CD14-positive monocyte (primary cell): ENCODE data around the gene CEP131. TPM values are rescaled to one million over a fixed set of nuclear protein-coding genes. Genes with fewer than 3 reads are reported as not detected.

Experiments
- DNase-seq, 3 donors: peaks; one replicate each; pipeline ENCODE4 v3.0.0-alpha.2; 2011 to 2022
- H2AFZ ChIP-seq: 2 replicates; pipeline ENCODE4 v1.6.0; 2012; ENCODE audit warnings: mild to moderate bottlenecking, low read depth, low read length, inconsistent platforms; ENCODE audit not compliant: insufficient read depth, poor library complexity, severe bottlenecking
- H3K27ac ChIP-seq, 2 donors: 1 replicate in 1 of 2; 2 replicates in 1 of 2; pipeline ENCODE4 v1.5.1; 2012 to 2013; ENCODE audit warnings: low read length in 2 of 2, control low read depth in 1 of 2, inconsistent platforms in 1 of 2, low read depth in 1 of 2, mild to moderate bottlenecking in 1 of 2
- H3K27me3 ChIP-seq, 2 donors: one replicate each; pipeline versions ENCODE4 v1.6.0 to v1.6.1; 2011 to 2013; ENCODE audit warnings: low read length in 2 of 2; ENCODE audit not compliant: control insufficient read depth in 2 of 2, insufficient read depth in 2 of 2
- H3K36me3 ChIP-seq, 2 donors: replicated peaks in 1 of 2; 1 replicate in 1 of 2; 2 replicates in 1 of 2; pipeline versions ENCODE4 v1.5.1 to v1.6.1; 2012 to 2013; ENCODE audit warnings: low read length in 2 of 2, control low read depth in 1 of 2, inconsistent platforms in 1 of 2, mild to moderate bottlenecking in 1 of 2; ENCODE audit not compliant: insufficient read depth in 2 of 2, control insufficient read depth in 1 of 2
- H3K4me1 ChIP-seq, 2 donors: 1 replicate in 1 of 2; 2 replicates in 1 of 2; pipeline versions ENCODE4 v1.5.1 to v1.6.1; 2012 to 2013; ENCODE audit warnings: low read length in 2 of 2, control low read depth in 1 of 2, inconsistent platforms in 1 of 2, mild to moderate bottlenecking in 1 of 2, moderate library complexity in 1 of 2; ENCODE audit not compliant: insufficient read depth in 2 of 2, control insufficient read depth in 1 of 2
- H3K4me2 ChIP-seq: replicated peaks from 2 replicates; pipeline ENCODE3; 2012; ENCODE audit warnings: low read length, moderate library complexity, mild to moderate bottlenecking; ENCODE audit not compliant: poor library complexity, severe bottlenecking; ENCODE audit errors: extremely low read depth
- H3K4me3 ChIP-seq, 3 experiments: fragments of 200-600 bp in 1 of 3; sonication (generic) in 1 of 3; replicated peaks in 1 of 3; 1 replicate in 2 of 3; 2 replicates in 1 of 3; pipeline ENCODE4 v1.5.1; 2011 to 2013; ENCODE audit warnings: low read length in 3 of 3, mild to moderate bottlenecking in 3 of 3, control low read depth in 2 of 3, low read depth in 2 of 3, inconsistent platforms in 1 of 3, moderate library complexity in 1 of 3
- H3K79me2 ChIP-seq: 2 replicates; pipeline ENCODE4 v1.6.0; 2012; ENCODE audit warnings: mild to moderate bottlenecking, control low read depth, inconsistent platforms, low read length, moderate library complexity; ENCODE audit not compliant: insufficient read depth
- H3K9ac ChIP-seq: 2 replicates; pipeline ENCODE4 v1.6.0; 2017; ENCODE audit warnings: low read length, mild to moderate bottlenecking; ENCODE audit not compliant: insufficient read depth, poor library complexity, severe bottlenecking
- H3K9me3 ChIP-seq, 2 donors: replicated peaks in 1 of 2; 1 replicate in 1 of 2; 2 replicates in 1 of 2; pipeline versions ENCODE4 v1.5.1 to v1.6.1; 2012 to 2013; ENCODE audit warnings: low read length in 2 of 2, control low read depth in 1 of 2; ENCODE audit not compliant: control insufficient read depth in 1 of 2, insufficient read depth in 1 of 2
- H4K20me1 ChIP-seq: 2 replicates; pipeline ENCODE4 v1.6.0; 2012; ENCODE audit warnings: mild to moderate bottlenecking, low read length, control low read depth, moderate library complexity; ENCODE audit not compliant: insufficient read depth
- H3K27ac Mint-ChIP-seq, 7 donors: one replicate each; pipeline ENCODE4 v1.8.0; 2020; ENCODE audit warnings: mild to moderate bottlenecking in 7 of 7, mixed read lengths in 7 of 7, moderate library complexity in 6 of 7, inconsistent platforms in 2 of 7
- H3K27me3 Mint-ChIP-seq, 3 donors: one replicate each; pipeline ENCODE4 v1.8.0; 2021 to 2022; ENCODE audit warnings: low read depth in 3 of 3, mild to moderate bottlenecking in 3 of 3, mixed read lengths in 3 of 3, moderate library complexity in 3 of 3, inconsistent platforms in 1 of 3
- H3K36me3 Mint-ChIP-seq, 2 donors: one replicate each; pipeline ENCODE4 v1.8.0; 2020; ENCODE audit warnings: mixed read lengths in 2 of 2, inconsistent platforms in 1 of 2, mild to moderate bottlenecking in 1 of 2
- H3K4me1 Mint-ChIP-seq: one replicate; pipeline ENCODE4 v1.8.0; 2020; ENCODE audit warnings: mild to moderate bottlenecking, mixed read lengths
- H3K4me3 Mint-ChIP-seq, 2 donors: one replicate each; pipeline ENCODE4 v1.8.0; 2020; ENCODE audit warnings: mild to moderate bottlenecking in 2 of 2, mixed read lengths in 2 of 2, moderate library complexity in 1 of 2
- H3K9me3 Mint-ChIP-seq, 7 donors: one replicate each; pipeline ENCODE4 v1.8.0; 2020 to 2022; ENCODE audit warnings: mixed read lengths in 7 of 7, mild to moderate bottlenecking in 6 of 7, moderate library complexity in 6 of 7, inconsistent platforms in 2 of 7
- CTCF ChIP-seq: fragments of 200-600 bp; IDR thresholded peaks from one replicate; pipeline ENCODE4 v1.8.0; 2022; ENCODE audit warnings: antibody characterized with exemption, mild to moderate bottlenecking
- WGBS: methylation state at CpG from one replicate; pipeline ENCODE4 v1.1.5; 2013; ENCODE audit warnings: missing lambda C conversion rate; ENCODE audit not compliant: insufficient coverage; 5-methylcytosine and 5-hydroxymethylcytosine counted together
- intact Hi-C, 2 donors: fragments of 100-400 bp; cut with micrococcal nuclease; formaldehyde crosslinking; loops; one replicate each; pipeline versions ENCODE4 v1.15.0 to v1.15.1; 2023
- polyA plus RNA-seq, 3 donors: library from polyadenylated mRNA; depleted of rRNA in 1 of 3; unstranded in 2 of 3; stranded (reverse) in 1 of 3; fragments of 300-500 nt in 2 of 3; fragments of >200 nt in 1 of 3; fragmentation: Illumina TruSeq in 2 of 3; gene quantifications; 1 replicate in 2 of 3; 2 replicates in 1 of 3; pipeline ENCODE4 v1.2.3, GENCODE V29; 2012 to 2021

Gene CEP131
- polyA plus RNA-seq, 3 donors, result 0.69 to 9.7 (median 1.0) TPM

- H4K20me1 ChIP-seq, result peaks cover 87% of the 10 kb centered on the region
- H3K27me3 ChIP-seq, result no peaks in the 10 kb centered on the region
- no peak overlapping the region for H3K4me3 ChIP-seq
- no peak overlapping the region for H3K4me2 ChIP-seq
- Mint-ChIP-seq H3K4me1 (peaks cover 21% of the 10 kb centered on the region), H3K27me3 (peaks cover 0 to 2% (median 0%) of the 10 kb centered on the region in 3 donors), H3K36me3 (peaks cover 58 to 77% of the 10 kb centered on the region in 2 donors), H3K4me3 (no peak overlapping the region), H3K9me3 (peaks cover 0 to 2% (median 0%) of the 10 kb centered on the region in 7 donors), H3K27ac (peak overlapping the region in 1 of 7 donors; percentile 35)
- no peak for DNase-seq
- H2AFZ ChIP-seq, result no peak overlapping the region
- intact Hi-C loops, result loop anchor here in 1 of 2 donors (5.0 kb wide), 1 partner anchor 278 kb away; no protein-coding TSS in a partner anchor
- peaks cover 70 to 81% of the 10 kb centered on the region in 2 donors for H3K36me3 ChIP-seq
- WGBS, result 96% methylated on average over 21 of the region's 23 CpGs
- H3K4me1 ChIP-seq, result peaks cover 18 to 22% of the 10 kb centered on the region in 2 donors
- no peak overlapping the region for H3K9ac ChIP-seq
- no peak overlapping the region for H3K27ac ChIP-seq
- H3K79me2 ChIP-seq, result peaks cover 26% of the 10 kb centered on the region
- no peaks in the 10 kb centered on the region for H3K9me3 ChIP-seq
- no peak for TF ChIP-seq CTCF
Measured at GRCh38 chr17:81259058-81259605, 36.4 kb upstream of the CEP131 start.

GRCh38 chr17:81258292-81258691, 35.5 kb upstream of the CEP131 start:
- Mint-ChIP-seq H3K36me3 (peaks cover 58 to 76% of the 10 kb centered on the region in 2 donors), H3K4me1 (peaks cover 27% of the 10 kb centered on the region), H3K27ac (peak overlapping the region in 2 of 7 donors; percentile 10 to 20), H3K27me3 (peaks cover 0 to 2% (median 0%) of the 10 kb centered on the region in 3 donors), H3K4me3 (no peak overlapping the region), H3K9me3 (peaks cover 0 to 2% (median 0%) of the 10 kb centered on the region in 7 donors)
- 96% methylated on average over 19 of the region's 20 CpGs for WGBS
- no peak overlapping the region for H3K9ac ChIP-seq
- peaks cover 18 to 22% of the 10 kb centered on the region in 2 donors for H3K4me1 ChIP-seq
- no peaks in the 10 kb centered on the region for H3K9me3 ChIP-seq
- peaks cover 32% of the 10 kb centered on the region for H3K79me2 ChIP-seq
- intact Hi-C loops, result loop anchor here in 1 of 2 donors (5.0 kb wide), 1 partner anchor 279 kb away; no protein-coding TSS in a partner anchor
- H3K4me3 ChIP-seq, result no peak overlapping the region
- peaks cover 91% of the 10 kb centered on the region for H4K20me1 ChIP-seq
- peaks cover 62 to 72% of the 10 kb centered on the region in 2 donors for H3K36me3 ChIP-seq
- H2AFZ ChIP-seq, result no peak overlapping the region
- no peak overlapping the region for H3K27ac ChIP-seq
- DNase-seq, result no peak
- no peaks in the 10 kb centered on the region for H3K27me3 ChIP-seq
- no peak for TF ChIP-seq CTCF
- H3K4me2 ChIP-seq, result no peak overlapping the region
